Liver (tissue), 9 donors: ENCODE data around the gene ATP2C2. TPM values are rescaled to one million over a fixed set of nuclear protein-coding genes. Genes with fewer than 3 reads are reported as not detected.
"Not testable (repeated sequence)": the region's sequence is repeated elsewhere in the genome, so short reads cannot be mapped to it uniquely, and the experiment has no call there.

Experiments used
- DNase-seq: peaks from one replicate; pipeline ENCODE4 v3.0.0-alpha.2; 2017; ENCODE audit warnings: low spot score
- H3K27ac ChIP-seq, 2 donors: one replicate each; pipeline ENCODE4 v1.7.0; 2013; ENCODE audit warnings: inconsistent platforms in 2 of 2, low read length in 2 of 2, control low read depth in 1 of 2, low read depth in 1 of 2, mild to moderate bottlenecking in 1 of 2
- H3K27me3 ChIP-seq, 4 donors: one replicate each; pipeline versions ENCODE4 v1.6.1 to v1.7.0; 2013; ENCODE audit warnings: low read length in 3 of 4, inconsistent platforms in 1 of 4, mild to moderate bottlenecking in 1 of 4, moderate library complexity in 1 of 4; ENCODE audit not compliant: control insufficient read depth in 4 of 4, insufficient read depth in 4 of 4
- H3K36me3 ChIP-seq, 4 donors: one replicate each; pipeline versions ENCODE4 v1.6.1 to v1.7.0; 2013; ENCODE audit warnings: low read length in 3 of 4, mild to moderate bottlenecking in 3 of 4, low read depth in 1 of 4, moderate library complexity in 1 of 4; ENCODE audit not compliant: control insufficient read depth in 4 of 4, insufficient read depth in 3 of 4
- H3K4me1 ChIP-seq, 4 donors: one replicate each; pipeline versions ENCODE4 v1.6.1 to v1.7.0; 2013; ENCODE audit warnings: low read length in 3 of 4, mild to moderate bottlenecking in 3 of 4, moderate library complexity in 1 of 4; ENCODE audit not compliant: control insufficient read depth in 4 of 4, insufficient read depth in 4 of 4
- H3K4me3 ChIP-seq, 3 donors: one replicate each; pipeline versions ENCODE4 v1.6.1 to v1.7.0; 2013; ENCODE audit warnings: low read length in 3 of 3, control low read depth in 1 of 3, low read depth in 1 of 3, mild to moderate bottlenecking in 1 of 3
- H3K9ac ChIP-seq, 2 donors: one replicate each; pipeline ENCODE4 v1.7.0; 2013; ENCODE audit warnings: low read length in 2 of 2, mild to moderate bottlenecking in 2 of 2, moderate library complexity in 2 of 2, control low read depth in 1 of 2, low read depth in 1 of 2
- H3K9me3 ChIP-seq, 4 donors: one replicate each; pipeline versions ENCODE4 v1.6.1 to v1.7.0; 2013; ENCODE audit warnings: low read length in 3 of 4; ENCODE audit not compliant: control insufficient read depth in 4 of 4
- CTCF ChIP-seq: fragments of 150-350 bp; IDR thresholded peaks from 2 replicates; pipeline ENCODE4 v1.5.1; 2017; ENCODE audit warnings: improper control_type of control experiment, low read depth, low read length; ENCODE audit not compliant: missing input control
- EGR1 ChIP-seq, 2 donors: IDR thresholded peaks; 2 replicates each; pipeline ENCODE4 v1.6.1; 2016 to 2018; ENCODE audit warnings: antibody characterized with exemption in 2 of 2, low read depth in 2 of 2
- FOXA1 ChIP-seq: IDR thresholded peaks from 2 replicates; pipeline ENCODE4 v1.6.1; 2016; ENCODE audit warnings: antibody characterized with exemption
- FOXA2 ChIP-seq: IDR thresholded peaks from 2 replicates; pipeline ENCODE4 v1.6.1; 2016; ENCODE audit warnings: antibody characterized with exemption
- GABPA ChIP-seq, 2 donors: IDR thresholded peaks in 1 of 2; conservative IDR thresholded peaks in 1 of 2; 2 replicates each; pipeline ENCODE4 v1.6.1; 2016; ENCODE audit warnings: antibody characterized with exemption in 2 of 2, mild to moderate bottlenecking in 1 of 2, moderate library complexity in 1 of 2
- JUND ChIP-seq, 2 donors: IDR thresholded peaks; 2 replicates each; pipeline ENCODE4 v1.6.1; 2016; ENCODE audit warnings: antibody characterized with exemption in 2 of 2
- MAX ChIP-seq: IDR thresholded peaks from 2 replicates; pipeline ENCODE4 v1.6.1; 2016; ENCODE audit warnings: antibody characterized with exemption
- NR2F2 ChIP-seq: IDR thresholded peaks from 2 replicates; pipeline ENCODE4 v1.6.1; 2016; ENCODE audit warnings: antibody characterized with exemption
- RAD21 ChIP-seq, 2 donors: IDR thresholded peaks; 2 replicates each; pipeline ENCODE4 v1.6.1; 2016; ENCODE audit warnings: antibody characterized with exemption in 2 of 2, mild to moderate bottlenecking in 2 of 2
- REST ChIP-seq: IDR thresholded peaks from 2 replicates; pipeline ENCODE4 v1.6.1; 2016; ENCODE audit warnings: antibody characterized with exemption, mild to moderate bottlenecking
- RXRA ChIP-seq, 2 donors: IDR thresholded peaks; 2 replicates each; pipeline ENCODE4 v1.6.1; 2017 to 2018; ENCODE audit warnings: antibody characterized with exemption in 2 of 2, mild to moderate bottlenecking in 1 of 2
- SP1 ChIP-seq: IDR thresholded peaks from 2 replicates; pipeline ENCODE4 v1.6.1; 2018; ENCODE audit warnings: antibody characterized with exemption, mild to moderate bottlenecking
- TAF1 ChIP-seq: conservative IDR thresholded peaks from 2 replicates; pipeline ENCODE4 v1.6.1; 2016; ENCODE audit warnings: antibody characterized with exemption, mild to moderate bottlenecking
- WGBS: extraction: QIAGEN DNeasy Blood & Tissue Kit; methylation state at CpG from one replicate; pipeline ENCODE4 v1.1.7; 2013; 5-methylcytosine and 5-hydroxymethylcytosine counted together
- polyA plus RNA-seq, 2 donors: library from polyadenylated mRNA; stranded (reverse) in 1 of 2; unstranded in 1 of 2; fragments of 200-250 nt in 1 of 2; fragments of >200 nt in 1 of 2; fragmentation: Nextera tagmentation in 1 of 2; extraction: Ambion mirVana in 1 of 2; gene quantifications; one replicate each; pipeline versions ENCODE4 v1.2.1 to v1.2.3, GENCODE V29; 2013 to 2015
- total RNA-seq, 2 donors: library from RNA; depleted of rRNA; stranded (reverse); fragments of >200 nt; gene quantifications; one replicate each; pipeline ENCODE4 v1.2.3, GENCODE V29; 2014
- donor health status: healthy.
- donor health status: healthy.
- donor health status: healthy.
- donor health status: healthy.
- donor health status: healthy.

ATP2C2 gene
- total and polyA plus RNA-seq, 4 donors, result 0.05 to 0.33 (median 0.22) TPM

GRCh38 chr16:84392031-84392360, 23.7 kb downstream of the ATP2C2 start:
- H3K27me3 ChIP-seq, result no peaks in the 10 kb centered on the region
- no peaks in the 10 kb centered on the region for H3K4me1 ChIP-seq
- TF ChIP-seq FOXA1 (no peak), EGR1 (IDR thresholded peaks at IDR 0.05; ENCODE audit: low read depth in 2 of 2) (no peak), NR2F2 (no peak), RAD21 (IDR thresholded peaks at IDR 0.05) (no peak), GABPA (IDR thresholded peaks at IDR 0.05 in 1 of 2, conservative IDR thresholded peaks at IDR 0.05 in 1 of 2) (no peak), REST (no peak), SP1 (no peak), RXRA (IDR thresholded peaks at IDR 0.05) (no peak), MAX (no peak), CTCF (no peak), FOXA2 (no peak), TAF1 (no peak)
- no peak overlapping the region for H3K9ac ChIP-seq
- DNase-seq, result no peak
- H3K36me3 ChIP-seq, result no peaks in the 10 kb centered on the region
- H3K27ac ChIP-seq, result no peak overlapping the region
- H3K4me3 ChIP-seq, result no peak overlapping the region
- peaks cover 0 to under 1% (median 0%) of the 10 kb centered on the region in 4 donors for H3K9me3 ChIP-seq

GRCh38 chr16:84396082-84396481, 27.7 kb downstream of the ATP2C2 start:
- not testable (repeated sequence) for DNase-seq

GRCh38 chr16:84396537-84397008, 28.2 kb downstream of the ATP2C2 start:
- Histone ChIP-seq H3K27me3 (no peaks in the 10 kb centered on the region), H3K4me1 (no peaks in the 10 kb centered on the region), H3K9ac (no peak overlapping the region), H3K36me3 (no peaks in the 10 kb centered on the region), H3K27ac (no peak overlapping the region), H3K9me3 (peaks cover 0 to 2% (median under 1%) of the 10 kb centered on the region in 4 donors), H3K4me3 (no peak overlapping the region)
- WGBS, result 52% methylated on average over 9 of the region's 9 CpGs
- no peak for DNase-seq
- TF ChIP-seq JUND (IDR thresholded peaks at IDR 0.05) (no peak), SP1 (no peak), RAD21 (IDR thresholded peaks at IDR 0.05) (no peak)

More at GRCh38 chr16:84396082-84396481, 27.7 kb downstream of the ATP2C2 start:
- not testable (repeated sequence) for H3K9me3 ChIP-seq, H3K27ac ChIP-seq, H3K36me3 ChIP-seq, H3K4me3 ChIP-seq, H3K27me3 ChIP-seq, H3K9ac ChIP-seq, H3K4me1 ChIP-seq
- WGBS, result 84% methylated on average over 10 of the region's 10 CpGs
